Lung (tissue), 12 donors: ENCODE results near the gene SYT8. TPM values are rescaled to one million over a fixed set of nuclear protein-coding genes. Genes with fewer than 3 reads are reported as not detected.
"Not testable (repeated sequence)": the region's sequence is repeated elsewhere in the genome, so short reads cannot be mapped to it uniquely, and the experiment has no call there.

Experiments
- ATAC-seq: fragments of 200-7000 bp; cut with Tn5 transposase; one replicate; pipeline ENCODE4 v1.9.1; 2020; ENCODE audit warnings: moderate number of reproducible peaks; ENCODE audit not compliant: insufficient read depth, low FRiP score
- DNase-seq, 3 donors: peaks; one replicate each; pipeline ENCODE4 v3.0.0-alpha.2; 2013 to 2017
- H3K27ac ChIP-seq, 2 donors: one replicate each; pipeline ENCODE4 v1.5.1; 2013; ENCODE audit warnings: mild to moderate bottlenecking in 2 of 2, moderate library complexity in 2 of 2, control low read depth in 1 of 2, inconsistent platforms in 1 of 2, low read depth in 1 of 2, low read length in 1 of 2
- H3K27me3 ChIP-seq, 3 donors: one replicate each; pipeline ENCODE4 v1.5.1; 2013; ENCODE audit warnings: low read length in 2 of 3; ENCODE audit not compliant: control insufficient read depth in 3 of 3, insufficient read depth in 3 of 3
- H3K36me3 ChIP-seq, 4 donors: one replicate each; pipeline ENCODE4 v1.5.1; 2013; ENCODE audit warnings: low read length in 4 of 4, mild to moderate bottlenecking in 1 of 4, moderate library complexity in 1 of 4; ENCODE audit not compliant: control insufficient read depth in 4 of 4, insufficient read depth in 4 of 4
- H3K4me1 ChIP-seq, 5 donors: one replicate each; pipeline ENCODE4 v1.5.1; 2013; ENCODE audit warnings: low read length in 5 of 5, mild to moderate bottlenecking in 2 of 5, moderate library complexity in 1 of 5; ENCODE audit not compliant: control insufficient read depth in 5 of 5, insufficient read depth in 5 of 5
- H3K4me3 ChIP-seq: one replicate; pipeline ENCODE4 v1.5.1; 2013; ENCODE audit warnings: mild to moderate bottlenecking, control low read depth, moderate library complexity
- H3K9ac ChIP-seq, 2 donors: one replicate each; pipeline ENCODE4 v1.5.1; 2013; ENCODE audit warnings: low read length in 2 of 2, control low read depth in 1 of 2; ENCODE audit not compliant: insufficient read depth in 1 of 2
- H3K9me3 ChIP-seq, 4 donors: one replicate each; pipeline ENCODE4 v1.5.1; 2013; ENCODE audit warnings: low read length in 3 of 4, mild to moderate bottlenecking in 1 of 4, moderate library complexity in 1 of 4; ENCODE audit not compliant: control insufficient read depth in 4 of 4, insufficient read depth in 3 of 4
- WGBS, 2 donors: extraction: QIAGEN DNeasy Blood & Tissue Kit; methylation state at CpG; one replicate each; pipeline ENCODE4 v1.1.7; 2013; 5-methylcytosine and 5-hydroxymethylcytosine counted together
- polyA plus RNA-seq, 2 donors: library from polyadenylated mRNA; stranded (reverse); fragments of 200-250 nt; gene quantifications; one replicate each; pipeline ENCODE4 v1.2.1, GENCODE V29; 2013
- total RNA-seq, 2 donors: library from RNA; depleted of rRNA in 1 of 2; stranded (reverse); fragments of >200 nt in 1 of 2; gene quantifications; one replicate each; pipeline ENCODE4 v1.2.1, GENCODE V29; 2014 to 2021
- TF ChIP-seq, protein P1 (sequence below): IDR thresholded peaks from 2 replicates; pipeline ENCODE4 v1.5.1; 2012; ENCODE audit warnings: mild to moderate bottlenecking; ENCODE audit errors: control extremely low read depth, extremely low read depth
- donor health status: control.
- donor health status: control.
- donor health status: Bipolar disorder and iron deficiency.
- donor health status: healthy.
- donor health status: DM: yes; HTN: yes; CAD: no.

The SYT8 gene
- total and polyA plus RNA-seq, 4 donors: 2.7 to 40.6 (median 16.9) TPM

DNA sequence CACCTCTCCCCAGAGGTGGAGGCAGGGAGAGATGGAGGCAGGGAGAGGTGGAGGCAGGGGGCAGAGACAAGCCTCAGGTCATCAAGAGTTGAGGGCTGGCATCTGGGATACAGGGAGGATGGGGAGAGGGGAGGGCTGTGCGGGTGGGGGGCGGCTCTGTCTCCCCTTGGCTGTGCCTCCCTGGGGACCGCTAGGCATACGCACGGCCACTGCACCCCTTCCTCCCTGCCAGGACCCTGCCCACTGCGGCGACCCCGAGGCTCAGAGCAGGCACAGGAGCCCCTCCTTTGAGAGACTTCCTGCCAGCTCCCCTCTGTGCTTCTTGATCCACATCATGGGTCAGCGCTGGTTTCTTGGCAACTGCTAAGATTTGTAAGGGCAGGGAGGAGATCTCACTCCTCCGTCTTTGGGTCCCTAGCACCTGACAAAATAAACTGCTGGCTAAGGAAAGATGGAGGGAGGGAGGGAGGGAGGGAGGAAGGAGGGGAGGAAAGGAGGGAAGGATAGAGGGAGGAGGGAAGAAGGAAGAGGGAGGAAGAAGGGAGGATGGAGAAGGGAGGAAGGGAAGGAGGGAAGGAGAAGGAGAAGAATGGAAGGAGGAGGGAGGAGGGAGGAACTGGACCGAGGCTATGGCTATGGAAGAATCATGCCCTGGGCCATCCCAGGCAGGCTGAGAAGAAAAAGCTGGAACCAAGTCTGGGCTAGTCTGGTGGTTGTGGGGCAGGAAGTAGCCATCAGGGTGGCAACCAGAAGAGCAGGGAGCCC is 38.4 kb downstream of the SYT8 start:
- no peak overlapping the region for H3K9ac ChIP-seq
- H3K27me3 ChIP-seq: peaks cover 0 to 16% (median 3%) of the 10 kb centered on the region in 3 donors
- 47 to 58% methylated on average over 5 to 11 of the region's 11 CpGs for WGBS, 2 donors
- H3K36me3 ChIP-seq: no peaks in the 10 kb centered on the region
- peaks cover 0 to 22% (median 8%) of the 10 kb centered on the region in 5 donors for H3K4me1 ChIP-seq
- no peaks in the 10 kb centered on the region for H3K9me3 ChIP-seq
- DNase-seq (peak in 2 of 3 donors; percentile 29 to 50), ATAC-seq (no peak)
- H3K4me3 ChIP-seq: no peak overlapping the region
- H3K27ac ChIP-seq: no peak overlapping the region
- TF ChIP-seq, protein P1, sequence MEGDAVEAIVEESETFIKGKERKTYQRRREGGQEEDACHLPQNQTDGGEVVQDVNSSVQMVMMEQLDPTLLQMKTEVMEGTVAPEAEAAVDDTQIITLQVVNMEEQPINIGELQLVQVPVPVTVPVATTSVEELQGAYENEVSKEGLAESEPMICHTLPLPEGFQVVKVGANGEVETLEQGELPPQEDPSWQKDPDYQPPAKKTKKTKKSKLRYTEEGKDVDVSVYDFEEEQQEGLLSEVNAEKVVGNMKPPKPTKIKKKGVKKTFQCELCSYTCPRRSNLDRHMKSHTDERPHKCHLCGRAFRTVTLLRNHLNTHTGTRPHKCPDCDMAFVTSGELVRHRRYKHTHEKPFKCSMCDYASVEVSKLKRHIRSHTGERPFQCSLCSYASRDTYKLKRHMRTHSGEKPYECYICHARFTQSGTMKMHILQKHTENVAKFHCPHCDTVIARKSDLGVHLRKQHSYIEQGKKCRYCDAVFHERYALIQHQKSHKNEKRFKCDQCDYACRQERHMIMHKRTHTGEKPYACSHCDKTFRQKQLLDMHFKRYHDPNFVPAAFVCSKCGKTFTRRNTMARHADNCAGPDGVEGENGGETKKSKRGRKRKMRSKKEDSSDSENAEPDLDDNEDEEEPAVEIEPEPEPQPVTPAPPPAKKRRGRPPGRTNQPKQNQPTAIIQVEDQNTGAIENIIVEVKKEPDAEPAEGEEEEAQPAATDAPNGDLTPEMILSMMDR: no peak

DNA sequence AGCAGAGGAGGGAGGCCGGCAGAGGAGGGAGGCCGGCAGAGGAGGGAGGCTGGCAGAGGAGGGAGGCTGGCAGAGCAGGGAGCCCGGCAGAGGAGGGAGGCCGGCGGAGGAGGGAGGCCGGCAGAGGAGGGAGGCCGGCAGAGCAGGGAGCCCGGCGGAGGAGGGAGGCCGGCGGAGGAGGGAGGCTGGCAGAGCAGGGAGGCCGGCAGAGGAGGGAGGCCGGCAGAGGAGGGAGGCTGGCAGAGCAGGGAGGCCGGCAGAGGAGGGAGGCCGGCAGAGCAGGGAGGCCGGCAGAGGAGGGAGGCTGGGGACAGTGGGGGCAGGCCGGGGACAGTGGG is 39.0 kb downstream of the SYT8 start:
- 90 to 95% methylated on average over 15 to 17 of the region's 17 CpGs for WGBS, 2 donors
- H3K9me3 ChIP-seq, H3K4me3 ChIP-seq, DNase-seq, H3K9ac ChIP-seq, H3K36me3 ChIP-seq, ATAC-seq, H3K27ac ChIP-seq: not testable (repeated sequence)
- H3K4me1 ChIP-seq: peaks cover 0 to 22% (median 8%) of the 10 kb centered on the region in 5 donors
- H3K27me3 ChIP-seq: peaks cover 0 to 16% (median 3%) of the 10 kb centered on the region in 3 donors

DNA sequence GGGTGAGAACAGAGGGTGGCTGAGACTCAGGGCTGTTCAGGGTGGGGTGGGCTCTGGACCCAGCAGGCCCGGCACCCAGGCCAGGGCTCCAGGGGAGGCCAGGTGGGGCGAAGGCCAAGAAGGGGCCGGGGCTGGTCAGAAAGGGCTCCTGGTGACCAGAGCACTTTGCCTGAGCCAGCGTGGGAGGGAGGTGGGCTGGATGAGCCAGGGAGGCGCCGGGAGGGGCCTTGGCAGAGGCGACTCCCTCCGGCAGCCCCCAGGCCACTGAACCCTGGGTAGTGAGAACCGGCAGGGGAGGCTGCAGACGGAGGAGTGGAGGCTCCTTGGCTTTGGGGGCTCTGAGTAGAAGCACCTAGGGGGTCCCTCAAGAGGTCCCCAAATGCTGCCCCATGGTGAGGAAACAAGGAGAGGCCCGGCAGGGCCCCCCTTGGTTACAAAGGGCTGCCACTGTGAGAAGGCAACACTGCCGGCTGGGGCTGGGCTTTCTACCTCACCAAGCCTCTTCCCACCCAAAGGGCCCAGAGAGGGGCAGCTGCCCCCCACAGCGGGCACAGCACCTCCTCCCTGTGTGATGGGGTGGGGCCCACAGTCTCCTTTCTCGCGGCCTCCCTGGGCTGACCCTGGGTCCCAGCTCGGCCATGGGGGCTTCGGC is 39.8 kb downstream of the SYT8 start:
- H3K9ac ChIP-seq, ATAC-seq, H3K4me3 ChIP-seq, H3K9me3 ChIP-seq, H3K36me3 ChIP-seq, DNase-seq: not testable (repeated sequence)
- peaks cover 0 to 16% (median 3%) of the 10 kb centered on the region in 3 donors for H3K27me3 ChIP-seq
- peaks cover 0 to 22% (median 8%) of the 10 kb centered on the region in 5 donors for H3K4me1 ChIP-seq
- 82 to 90% methylated on average over 15 to 17 of the region's 17 CpGs for WGBS, 2 donors
- peak overlapping the region in 1 of 2 donors; percentile 38 for H3K27ac ChIP-seq

DNA sequence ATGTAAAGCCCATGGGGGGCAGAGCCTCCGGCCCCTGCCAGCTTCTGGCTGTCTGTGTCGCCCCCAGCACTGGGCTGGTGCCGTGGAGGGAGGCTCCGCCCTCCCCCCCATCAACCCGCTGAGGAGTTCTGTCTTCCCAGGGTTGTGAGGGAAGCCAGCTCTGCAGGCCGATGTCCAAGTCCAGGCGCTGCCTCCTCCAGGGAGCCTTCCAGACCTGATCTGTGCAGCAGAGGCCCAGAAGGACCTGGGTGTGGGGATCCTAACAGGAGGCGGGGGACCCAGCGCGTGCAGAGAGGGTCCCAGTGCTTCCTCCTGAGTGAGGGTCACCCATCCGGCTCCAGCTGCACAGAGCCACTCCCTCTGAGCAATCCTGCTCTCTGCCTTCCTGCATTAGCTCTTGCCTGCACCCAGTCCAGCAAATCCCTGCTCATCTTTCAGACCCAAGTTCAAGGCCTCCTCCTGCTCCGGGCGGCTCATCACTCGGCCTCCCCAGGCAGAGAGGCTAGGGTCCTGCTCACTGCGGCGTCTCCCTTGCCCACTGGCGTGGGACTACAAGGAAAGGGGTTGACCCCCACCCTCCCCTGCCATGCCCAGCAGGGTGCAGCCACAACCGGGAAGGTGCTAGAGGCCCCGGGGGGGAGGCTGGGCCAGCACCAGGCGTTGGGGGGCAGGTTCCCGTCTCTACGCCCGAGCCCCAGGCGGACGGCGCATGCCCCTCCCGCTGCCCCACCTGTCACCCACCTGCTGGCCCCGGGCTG is 40.5 kb downstream of the SYT8 start:
- no peak overlapping the region for H3K4me3 ChIP-seq
- WGBS, 2 donors: 78 to 83% methylated on average over 28 of the region's 28 CpGs
- no peaks in the 10 kb centered on the region for H3K36me3 ChIP-seq
- peaks cover 0 to 9% (median 0%) of the 10 kb centered on the region in 3 donors for H3K27me3 ChIP-seq
- no peak overlapping the region for H3K9ac ChIP-seq
- no peak for ATAC-seq
- H3K9me3 ChIP-seq: no peaks in the 10 kb centered on the region
- no peak for DNase-seq
- peak overlapping the region in 1 of 2 donors; percentile 38 for H3K27ac ChIP-seq
- H3K4me1 ChIP-seq: peaks cover 0 to 22% (median 8%) of the 10 kb centered on the region in 5 donors
- TF ChIP-seq, protein P1: no peak

GRCh38 chr11:1875851-1876301 is 41.1 kb downstream of the SYT8 start:
- 84 to 89% methylated on average over 12 to 13 of the region's 13 CpGs for WGBS, 2 donors
- Histone ChIP-seq H3K4me1 (peaks cover 0 to 21% (median 8%) of the 10 kb centered on the region in 5 donors), H3K27ac (peak overlapping the region in 1 of 2 donors; percentile 84)
- H3K27me3 ChIP-seq, DNase-seq, ATAC-seq, H3K9ac ChIP-seq, H3K9me3 ChIP-seq, H3K4me3 ChIP-seq, H3K36me3 ChIP-seq: not testable (repeated sequence)
